Coronary artery (tissue), 2 donors: ENCODE results near the gene QPCTL.

Experiments
- DNase-seq: peaks from one replicate; pipeline ENCODE4 v3.0.0-alpha.2; 2017; ENCODE audit warnings: low spot score
- H3K27ac ChIP-seq, 2 donors: fragments of 200-600 bp; sonication (generic); one replicate each; pipeline ENCODE4 v1.5.1; 2016 to 2019
- H3K4me3 ChIP-seq: fragments of 200-600 bp; sonication (generic); 2 replicates; pipeline ENCODE4 v1.5.1; 2016; ENCODE audit warnings: mild to moderate bottlenecking, moderate library complexity
- TF ChIP-seq, protein P1 (sequence below): fragments of 200-600 bp; sonication (generic); IDR thresholded peaks from one replicate; pipeline ENCODE4 v1.5.1; 2019; ENCODE audit warnings: antibody characterized with exemption

QPCTL gene

DNA sequence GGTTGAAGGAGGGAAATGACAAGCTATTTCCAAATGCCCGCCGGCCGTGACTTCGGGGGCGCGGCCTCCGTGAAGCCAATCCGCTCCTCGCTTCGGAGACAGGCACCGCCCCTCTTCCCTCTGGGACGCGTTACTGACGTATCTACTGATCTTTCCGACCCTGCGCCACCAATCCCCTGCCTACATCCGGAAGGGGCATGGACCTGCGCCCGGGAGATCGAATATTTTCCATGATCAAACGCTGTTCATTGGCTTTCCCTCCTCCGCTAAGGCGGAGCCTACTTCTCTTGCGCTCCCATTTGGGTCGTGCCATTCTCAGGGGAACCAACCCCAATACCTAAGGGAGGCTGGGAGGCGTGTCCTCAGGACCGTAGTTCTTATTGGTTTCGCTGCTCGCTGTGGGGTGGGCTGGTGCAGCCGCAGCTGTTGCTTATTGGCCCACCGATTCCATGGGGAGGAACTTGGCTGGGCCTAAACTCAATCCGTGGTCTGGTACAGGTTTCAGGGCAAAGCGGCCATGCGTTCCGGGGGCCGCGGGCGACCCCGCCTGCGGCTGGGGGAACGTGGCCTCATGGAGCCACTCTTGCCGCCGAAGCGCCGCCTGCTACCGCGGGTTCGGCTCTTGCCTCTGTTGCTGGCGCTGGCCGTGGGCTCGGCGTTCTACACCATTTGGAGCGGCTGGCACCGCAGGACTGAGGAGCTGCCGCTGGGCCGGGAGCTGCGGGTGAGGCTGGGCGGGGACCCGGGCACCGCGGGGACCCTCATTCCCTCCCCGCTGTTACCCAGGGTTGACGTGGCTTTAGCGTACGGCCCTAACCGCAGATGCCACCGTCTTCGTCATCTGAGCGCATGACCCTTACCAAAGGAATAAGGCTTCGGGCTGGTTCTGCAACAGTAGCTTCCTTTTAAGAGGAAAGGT is at the start of gene QPCTL:
TSS of gene QPCTL (plus strand) at position 480 of the 919 bp plus-strand sequence. CDS start at position 518, 38 bp downstream.
- Histone ChIP-seq H3K4me3 (peak within 1 kb of the TSS; percentile 85), H3K27ac (peak within 1 kb of the TSS; percentile 94 to 97)
- DNase-seq = peak; percentile 99
- TF ChIP-seq, protein P1, sequence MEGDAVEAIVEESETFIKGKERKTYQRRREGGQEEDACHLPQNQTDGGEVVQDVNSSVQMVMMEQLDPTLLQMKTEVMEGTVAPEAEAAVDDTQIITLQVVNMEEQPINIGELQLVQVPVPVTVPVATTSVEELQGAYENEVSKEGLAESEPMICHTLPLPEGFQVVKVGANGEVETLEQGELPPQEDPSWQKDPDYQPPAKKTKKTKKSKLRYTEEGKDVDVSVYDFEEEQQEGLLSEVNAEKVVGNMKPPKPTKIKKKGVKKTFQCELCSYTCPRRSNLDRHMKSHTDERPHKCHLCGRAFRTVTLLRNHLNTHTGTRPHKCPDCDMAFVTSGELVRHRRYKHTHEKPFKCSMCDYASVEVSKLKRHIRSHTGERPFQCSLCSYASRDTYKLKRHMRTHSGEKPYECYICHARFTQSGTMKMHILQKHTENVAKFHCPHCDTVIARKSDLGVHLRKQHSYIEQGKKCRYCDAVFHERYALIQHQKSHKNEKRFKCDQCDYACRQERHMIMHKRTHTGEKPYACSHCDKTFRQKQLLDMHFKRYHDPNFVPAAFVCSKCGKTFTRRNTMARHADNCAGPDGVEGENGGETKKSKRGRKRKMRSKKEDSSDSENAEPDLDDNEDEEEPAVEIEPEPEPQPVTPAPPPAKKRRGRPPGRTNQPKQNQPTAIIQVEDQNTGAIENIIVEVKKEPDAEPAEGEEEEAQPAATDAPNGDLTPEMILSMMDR = no peak

DNA sequence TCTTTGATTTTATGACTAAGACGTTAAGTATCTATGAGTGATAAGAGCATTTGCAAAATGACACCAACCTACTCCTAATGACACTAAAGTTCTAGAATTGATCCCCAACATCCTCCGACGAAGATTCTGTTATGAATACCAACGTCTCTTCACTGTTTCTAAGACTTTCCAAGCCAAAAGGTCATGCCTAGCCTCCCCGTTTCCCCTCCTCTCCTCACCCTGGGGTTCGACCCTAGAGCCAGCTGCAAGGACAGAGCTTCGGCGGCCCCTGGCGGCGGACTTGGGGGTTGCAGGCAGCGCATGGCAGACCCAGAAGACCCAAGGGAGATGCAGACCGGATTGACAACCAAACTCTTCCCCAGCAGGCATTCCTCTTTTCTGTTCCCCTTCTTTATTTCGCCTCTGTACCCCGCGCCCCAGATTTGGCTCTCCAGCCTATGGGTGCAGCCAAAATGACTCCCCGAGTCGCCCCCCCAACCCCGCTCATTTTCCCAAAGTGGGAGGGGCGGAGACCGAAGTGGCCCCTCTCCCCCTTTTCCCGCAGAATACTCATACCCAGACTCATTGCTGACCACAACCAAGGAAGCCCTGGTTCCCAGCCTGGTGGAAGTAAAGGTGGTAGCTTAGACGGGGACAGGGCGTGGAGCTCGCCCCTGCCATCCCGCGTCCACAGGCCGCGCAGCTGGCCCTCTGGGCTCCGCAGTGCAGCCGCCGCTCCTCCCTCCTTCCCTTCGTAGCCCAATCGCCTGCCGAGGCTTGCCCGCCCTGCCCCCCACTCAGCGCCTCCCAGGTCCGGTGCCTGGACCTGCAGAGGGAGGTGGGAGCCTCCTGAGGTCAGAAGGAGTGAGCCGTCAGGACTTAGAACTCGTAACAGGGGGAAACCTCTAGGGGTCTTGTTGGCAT is 49.2 kb upstream of the QPCTL start:
- no peak overlapping the region for H3K27ac ChIP-seq
- DNase-seq = peak; percentile 83
- no peak overlapping the region for H3K4me3 ChIP-seq
- TF ChIP-seq, protein P1 = peak; percentile 92

DNA sequence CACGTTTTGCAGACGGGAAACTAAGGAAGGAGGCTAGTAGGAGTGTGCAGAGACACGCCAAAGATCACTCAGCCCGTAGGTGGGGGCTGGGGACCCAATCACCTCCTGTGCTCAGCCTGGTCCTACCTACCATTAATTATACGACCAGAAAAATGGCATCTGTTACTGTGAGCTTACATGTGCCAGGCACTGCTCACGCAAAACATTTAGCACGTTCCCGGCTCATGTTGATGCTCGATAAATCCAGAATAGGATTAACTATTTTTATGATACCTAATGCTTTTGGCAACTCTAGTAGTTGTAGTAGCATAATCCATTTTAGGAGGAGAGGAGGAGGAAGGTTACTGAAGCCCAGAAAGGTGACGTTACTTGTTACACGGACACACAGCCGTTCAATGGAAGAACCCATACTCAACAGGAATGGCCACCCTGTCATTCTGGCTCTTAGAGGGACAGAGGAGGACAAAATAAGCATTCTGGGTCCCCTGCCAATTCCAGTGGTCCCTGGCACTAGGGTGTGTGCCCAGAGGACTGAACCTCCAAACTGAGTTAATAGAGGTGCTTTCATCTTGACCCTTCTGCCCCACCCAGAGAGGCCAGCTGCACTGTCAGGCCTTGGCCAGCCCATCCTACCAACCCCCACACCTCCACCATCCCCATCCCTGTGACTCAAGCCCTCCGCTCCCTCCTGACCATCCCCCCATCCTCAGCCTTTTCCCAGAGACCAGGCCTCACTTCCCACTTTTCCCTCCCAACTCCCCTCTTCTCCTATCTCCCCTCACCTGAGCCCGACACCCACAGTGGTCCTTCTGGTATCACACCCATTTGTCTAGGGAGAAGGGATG is 48.3 kb upstream of the QPCTL start:
- Histone ChIP-seq H3K4me3 (no peak overlapping the region), H3K27ac (no peak overlapping the region)
- TF ChIP-seq, protein P1 = no peak
- DNase-seq = no peak

DNA sequence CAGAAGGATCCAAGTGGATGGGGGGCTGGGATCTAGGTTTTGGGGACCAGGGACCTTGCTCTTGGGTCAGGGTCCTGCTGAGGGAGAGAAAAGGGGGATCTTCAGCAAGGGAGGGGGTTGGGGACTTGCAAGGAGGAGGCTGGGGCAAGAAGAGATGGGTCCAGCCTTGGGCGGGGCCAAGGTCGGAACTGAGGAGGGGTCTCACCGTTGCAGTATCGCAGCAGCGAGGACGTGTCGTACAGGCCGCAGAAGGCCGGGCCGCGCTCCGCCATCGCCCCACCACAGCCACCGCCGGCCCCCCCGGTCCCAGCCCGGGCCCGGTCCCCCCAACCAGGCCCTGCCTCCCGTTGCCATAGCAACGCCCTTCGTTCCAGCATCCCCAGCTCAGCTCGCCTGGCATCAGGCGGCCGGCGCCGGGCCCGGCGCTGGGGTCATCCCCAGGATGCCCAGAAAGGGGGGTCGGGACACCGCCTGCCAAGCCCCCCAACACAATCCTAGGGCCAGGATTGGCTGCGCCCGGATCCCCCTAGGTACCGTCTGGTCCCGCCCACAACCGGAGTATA is 47.3 kb upstream of the QPCTL start:
- TF ChIP-seq, protein P1 = no peak
- no peak for DNase-seq
- Histone ChIP-seq H3K4me3 (peak overlapping the region; percentile 67), H3K27ac (no peak overlapping the region)

DNA sequence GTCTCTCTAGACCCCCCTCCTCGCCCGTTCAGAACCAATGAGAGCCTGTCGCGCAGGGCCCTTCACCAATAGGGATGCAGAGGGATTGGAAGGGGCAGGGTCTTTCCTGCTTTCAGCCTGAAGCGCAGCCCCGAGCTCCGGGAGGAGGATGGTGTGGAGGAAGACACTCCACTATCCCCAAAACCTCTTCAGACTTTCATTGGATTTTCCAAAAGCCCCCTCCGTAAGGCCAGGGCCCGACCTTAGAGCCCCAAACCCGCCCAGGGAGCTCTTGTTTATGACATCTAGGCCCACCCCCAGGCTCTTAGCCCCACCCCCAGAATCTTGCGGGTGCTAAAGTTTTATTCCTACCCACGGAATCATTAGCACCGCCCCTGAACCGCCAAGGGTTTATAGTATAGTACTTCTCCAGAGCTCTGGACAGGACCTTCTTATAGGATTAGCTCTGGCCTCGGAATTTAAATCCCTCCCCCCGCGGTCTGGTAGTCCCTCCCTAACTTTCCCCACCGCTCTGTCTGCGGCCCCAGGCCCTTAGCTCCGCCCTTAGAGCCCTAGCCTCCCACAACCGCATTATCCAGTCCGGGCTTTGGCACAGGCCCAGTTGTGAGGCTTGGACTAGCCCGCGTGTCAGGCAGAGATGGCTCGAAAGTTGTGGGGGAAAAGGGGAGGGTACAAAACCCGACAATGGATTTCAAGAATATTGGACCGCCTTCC is 46.7 kb upstream of the QPCTL start:
- Histone ChIP-seq H3K4me3 (peak overlapping the region; percentile 67), H3K27ac (peak overlapping the region in 1 of 2 donors; percentile 41)
- TF ChIP-seq, protein P1 = no peak
- DNase-seq = no peak

DNA sequence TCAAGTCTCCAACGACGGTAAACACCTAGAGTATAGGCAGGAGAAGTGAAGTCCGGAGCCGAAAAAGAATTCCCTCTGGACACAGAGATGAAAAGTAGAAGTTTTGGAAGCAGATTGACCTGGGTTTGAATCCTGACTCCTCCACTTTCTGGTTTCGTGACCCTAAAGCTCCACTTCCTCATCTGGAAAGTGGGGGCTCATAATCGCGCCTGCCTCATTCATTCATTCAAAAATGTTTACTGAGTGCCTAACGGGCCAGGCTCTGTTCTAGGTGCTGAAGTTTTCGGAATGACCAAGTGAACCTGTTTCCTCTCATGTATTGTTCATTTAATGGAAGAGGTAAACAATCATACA is 46.1 kb upstream of the QPCTL start:
- Histone ChIP-seq H3K4me3 (peak overlapping the region; percentile 67), H3K27ac (no peak overlapping the region)
- DNase-seq = no peak
- TF ChIP-seq, protein P1 = no peak
